Inflammatory macrophage treated with lipopolysaccharide for 1 hour (primary cell): ENCODE results near the gene IQCE.
"Not testable (repeated sequence)": the region's sequence is repeated elsewhere in the genome, so short reads cannot be mapped to it uniquely, and the experiment has no call there.

Experiments used
- DNase-seq, 2 donors: peaks; one replicate each; pipeline ENCODE4 v3.0.0-alpha.2; 2020 to 2022

IQCE gene

DNA sequence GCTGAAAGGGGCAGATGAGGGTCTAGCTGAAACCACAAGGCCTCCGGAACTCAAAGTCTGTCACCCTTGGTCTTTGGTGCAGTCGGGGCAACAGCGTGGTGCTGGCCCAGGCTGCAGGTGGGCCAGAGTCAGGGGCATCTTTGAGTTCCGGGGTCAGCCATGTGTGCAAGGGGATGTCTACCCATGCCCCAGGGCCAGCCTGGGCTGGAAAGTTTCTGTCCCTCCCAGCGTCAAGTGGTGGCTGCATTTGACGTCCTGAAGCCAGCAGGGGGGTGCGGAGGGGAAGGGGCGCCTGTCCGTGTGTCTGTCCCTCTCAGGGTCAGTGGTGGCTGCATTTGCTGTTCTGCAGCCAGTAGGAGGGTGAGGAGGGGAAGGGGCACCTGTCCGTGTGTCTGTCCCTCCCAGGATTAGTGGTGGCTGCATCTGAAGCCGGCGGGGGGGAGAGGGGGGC is 4.1 kb upstream of the IQCE start:
- DNase-seq: no peak

DNA sequence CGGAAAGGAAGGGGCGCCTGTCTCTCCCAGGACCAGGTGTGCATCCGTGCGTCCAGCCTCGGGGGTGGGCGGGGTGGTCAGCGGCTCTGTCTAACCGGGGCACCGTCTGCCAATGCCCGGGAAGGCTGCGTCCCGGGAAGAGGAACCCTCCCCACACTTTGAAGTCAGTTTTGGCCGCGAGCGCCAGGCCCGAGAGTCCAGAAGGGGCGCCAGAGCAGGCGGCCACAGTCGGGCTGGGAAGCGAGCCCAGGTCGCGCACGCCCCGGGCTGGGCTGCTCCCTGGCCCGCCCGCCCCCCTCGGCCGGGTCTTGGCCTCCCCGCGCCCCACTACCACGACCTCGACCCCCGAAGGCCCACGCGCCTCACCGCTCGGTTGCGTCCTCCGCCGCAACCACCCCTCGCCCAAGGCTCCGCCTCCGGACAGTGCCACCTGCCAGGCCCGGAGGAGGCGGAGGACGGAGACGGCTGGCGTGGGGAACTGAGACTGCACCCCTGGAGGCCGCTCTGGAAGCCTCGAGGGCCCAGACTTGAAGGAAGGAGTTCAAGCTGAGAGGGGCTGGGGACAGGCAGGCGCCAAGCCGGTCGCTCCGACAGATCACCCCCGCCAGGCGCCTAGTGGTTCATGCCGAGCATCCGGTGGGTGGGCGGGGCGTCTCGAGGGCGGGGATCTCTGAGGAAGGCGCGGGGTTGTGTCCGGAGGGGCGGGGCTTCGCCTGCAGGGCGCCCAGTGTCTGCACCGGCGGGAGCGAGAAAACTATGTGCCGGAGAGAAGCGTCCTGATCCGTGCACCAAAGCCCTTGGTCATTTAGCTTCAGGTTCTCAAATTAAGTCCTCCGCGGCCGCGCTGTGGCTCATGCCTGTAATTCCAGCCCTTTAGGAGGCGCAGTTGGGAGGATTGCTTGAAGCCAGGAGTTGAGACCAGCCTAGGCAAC is 3.4 kb upstream of the IQCE start, which contains the start of gene BRAT1:
Gene BRAT1 (minus strand): TSS at position 404 of the 932 bp plus-strand sequence. CDS start 1,093 bp downstream, outside the sequence.
- peak; percentile 82 to 92 for DNase-seq

DNA sequence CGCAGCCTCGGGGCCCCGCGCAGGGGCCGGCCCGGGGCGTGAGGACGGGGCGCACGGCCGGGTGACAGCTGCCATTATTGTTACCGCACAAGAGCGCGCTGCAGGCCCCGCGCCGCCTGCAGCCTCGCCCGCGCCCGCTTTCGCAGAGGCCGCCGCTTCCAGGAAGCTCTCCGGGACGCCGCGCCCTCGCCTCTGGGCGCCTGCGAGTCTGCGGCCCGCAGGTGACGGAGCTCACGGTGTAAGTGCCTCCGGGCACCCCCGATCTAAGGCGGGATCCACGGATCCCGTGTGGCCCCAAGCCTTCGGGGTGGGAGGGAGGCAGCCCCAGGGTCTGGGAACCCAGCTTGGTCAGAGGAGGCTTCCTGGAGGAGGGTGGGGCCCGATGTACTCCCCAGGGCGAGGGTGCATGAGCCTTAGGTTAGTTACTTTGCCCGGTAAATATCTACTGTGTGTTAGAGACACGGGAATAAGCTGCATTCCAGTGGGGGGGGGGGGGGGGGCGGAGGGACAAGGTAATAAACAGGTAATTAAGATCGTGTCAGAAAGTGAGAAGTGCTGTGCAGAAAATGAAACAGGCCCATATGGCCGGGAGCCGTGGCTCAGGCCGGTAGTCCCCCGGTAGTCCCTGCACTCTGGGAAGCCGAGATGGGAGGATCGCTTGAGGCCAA is 638 bp downstream of the IQCE start:
- DNase-seq: no peak

DNA sequence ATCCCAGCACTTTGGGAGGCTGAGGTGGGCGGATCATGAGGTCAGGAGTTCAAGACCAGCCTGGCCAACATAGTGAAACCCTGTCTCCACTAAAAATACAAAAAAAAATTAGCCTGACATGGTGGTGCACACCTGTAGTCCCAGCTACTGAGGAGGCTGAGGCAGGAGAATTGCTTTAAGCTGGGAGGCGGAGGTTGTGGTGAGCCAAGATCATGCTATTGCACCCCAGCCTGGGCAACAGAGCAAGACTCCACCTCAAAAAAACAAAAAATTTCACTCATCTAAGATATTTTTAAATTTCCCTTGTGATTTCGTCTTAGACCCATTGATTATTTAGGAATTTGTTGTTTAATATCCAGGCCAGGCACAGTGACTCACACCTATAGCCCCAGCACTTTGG is 5.2 kb downstream of the IQCE start:
- DNase-seq: not testable (repeated sequence)

DNA sequence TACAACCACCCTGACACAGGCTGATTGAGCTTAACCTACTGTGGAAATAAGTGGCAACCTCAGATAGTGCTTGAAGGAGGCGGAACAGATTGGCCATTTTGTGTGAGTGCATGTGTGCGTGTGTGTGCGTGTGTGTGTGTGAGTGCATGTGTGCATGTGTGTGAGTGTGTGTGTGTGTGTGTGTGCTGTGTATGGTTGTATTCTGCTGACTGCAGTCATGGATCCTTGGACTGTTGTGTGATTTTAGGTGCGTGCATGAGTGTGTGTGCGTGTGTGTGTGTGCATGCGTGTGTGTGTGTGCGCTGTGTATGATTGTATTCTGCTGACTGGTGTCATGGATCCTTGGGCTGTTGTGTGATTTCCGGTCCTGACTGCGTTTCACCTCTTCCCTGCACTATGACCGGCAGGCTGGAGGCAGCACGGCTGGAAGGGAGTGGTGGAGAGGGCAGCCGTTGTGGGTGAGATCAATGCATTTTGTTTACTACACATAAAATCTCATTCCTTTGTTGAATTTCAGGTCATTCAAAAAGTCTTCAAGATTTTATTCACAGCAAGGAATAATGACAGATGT is 6.3 kb downstream of the IQCE start:
- no peak for DNase-seq

DNA sequence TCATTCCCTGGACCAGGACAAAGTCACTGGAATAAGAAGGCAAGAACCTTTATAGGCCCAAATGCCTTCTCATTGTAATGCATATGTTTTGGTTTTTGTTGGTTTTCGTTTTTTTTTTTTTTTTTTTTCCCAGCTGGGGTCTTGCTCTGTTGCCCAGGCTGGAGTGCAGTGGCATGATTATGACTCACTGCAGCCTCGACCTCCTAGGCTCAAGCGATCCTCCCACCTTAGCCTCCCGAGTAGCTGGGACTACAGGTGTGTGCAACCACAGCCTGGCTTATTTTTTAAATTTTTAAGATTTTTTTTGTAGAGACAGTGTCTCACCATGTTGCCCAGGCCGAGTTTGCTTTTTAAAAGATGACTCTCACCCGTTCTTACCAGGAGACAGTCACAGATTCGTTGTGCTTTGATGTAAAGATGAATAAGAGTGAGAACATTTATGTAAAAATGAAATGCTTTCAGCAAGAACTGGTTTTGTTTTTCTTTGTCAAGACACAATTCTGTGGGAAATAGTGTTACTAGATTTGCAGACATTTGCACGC is 7.6 kb downstream of the IQCE start:
- no peak for DNase-seq

DNA sequence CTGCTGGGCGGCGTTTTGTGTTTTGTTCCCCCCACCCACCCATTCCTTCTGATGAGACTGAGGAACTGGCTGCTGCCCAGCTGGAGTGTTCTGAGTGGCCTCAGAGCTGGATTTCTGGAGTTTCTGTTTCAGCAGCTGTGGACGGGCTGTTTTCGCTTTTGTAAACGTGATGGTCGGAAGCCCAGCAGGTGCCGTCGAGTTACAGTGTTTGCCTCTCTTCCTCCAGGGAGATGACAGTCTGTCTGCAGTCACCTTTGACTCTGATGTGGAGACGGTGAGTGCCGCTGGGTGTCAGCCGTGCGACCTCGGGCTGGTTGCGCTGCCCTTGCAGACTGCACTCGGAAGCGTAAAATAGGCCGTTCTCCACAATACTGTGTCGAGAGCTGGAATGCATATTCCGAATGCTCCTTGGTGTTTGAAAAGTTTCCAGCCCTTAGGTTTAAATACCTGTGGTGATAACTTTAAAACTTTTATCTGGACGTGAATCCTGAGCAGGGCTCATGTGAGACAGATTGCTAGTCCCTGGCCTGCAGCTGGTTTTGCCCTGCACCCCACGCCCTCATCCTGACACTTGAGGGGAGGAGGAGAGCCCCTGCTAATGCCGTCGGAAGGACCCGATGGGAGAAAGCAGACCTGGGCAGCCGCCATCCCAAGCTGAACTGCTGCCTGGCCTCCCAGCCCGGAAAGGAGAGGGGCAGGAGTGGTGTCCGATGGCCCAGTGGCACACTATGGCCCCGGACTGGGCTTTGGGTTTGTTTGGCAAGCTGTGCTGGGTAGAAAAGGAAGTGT is 8.3 kb downstream of the IQCE start:
- DNase-seq: no peak

DNA sequence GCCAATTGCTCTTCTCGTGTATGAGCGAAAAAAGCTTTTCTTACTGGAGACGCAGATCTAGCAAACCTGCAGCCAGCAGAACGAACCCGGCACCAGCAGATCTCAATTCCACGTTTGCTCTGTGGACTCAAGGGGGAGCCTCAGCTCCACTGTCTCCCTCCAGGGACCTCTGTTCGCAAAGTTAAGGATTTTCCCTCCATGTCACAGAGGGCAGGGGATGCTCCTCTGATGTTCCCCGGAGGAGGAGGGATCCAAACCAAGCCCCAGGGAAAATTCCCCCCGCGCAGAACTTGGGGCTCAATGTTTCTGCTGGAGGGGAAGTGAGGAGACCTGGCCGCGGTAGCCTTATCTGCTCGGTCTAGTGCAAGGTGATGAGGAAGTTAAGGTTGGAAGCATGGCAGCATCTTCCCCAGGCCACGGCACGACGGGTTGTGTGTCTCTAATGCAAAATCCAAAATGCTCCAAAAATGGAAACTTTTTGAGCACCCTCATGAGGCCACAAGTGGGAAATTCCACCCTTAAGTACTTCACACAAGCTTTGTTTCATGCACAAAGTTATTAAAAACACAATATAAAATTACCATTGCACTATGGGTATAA is 9.0 kb downstream of the IQCE start:
- peak in 1 of 2 donors; percentile 35 for DNase-seq

DNA sequence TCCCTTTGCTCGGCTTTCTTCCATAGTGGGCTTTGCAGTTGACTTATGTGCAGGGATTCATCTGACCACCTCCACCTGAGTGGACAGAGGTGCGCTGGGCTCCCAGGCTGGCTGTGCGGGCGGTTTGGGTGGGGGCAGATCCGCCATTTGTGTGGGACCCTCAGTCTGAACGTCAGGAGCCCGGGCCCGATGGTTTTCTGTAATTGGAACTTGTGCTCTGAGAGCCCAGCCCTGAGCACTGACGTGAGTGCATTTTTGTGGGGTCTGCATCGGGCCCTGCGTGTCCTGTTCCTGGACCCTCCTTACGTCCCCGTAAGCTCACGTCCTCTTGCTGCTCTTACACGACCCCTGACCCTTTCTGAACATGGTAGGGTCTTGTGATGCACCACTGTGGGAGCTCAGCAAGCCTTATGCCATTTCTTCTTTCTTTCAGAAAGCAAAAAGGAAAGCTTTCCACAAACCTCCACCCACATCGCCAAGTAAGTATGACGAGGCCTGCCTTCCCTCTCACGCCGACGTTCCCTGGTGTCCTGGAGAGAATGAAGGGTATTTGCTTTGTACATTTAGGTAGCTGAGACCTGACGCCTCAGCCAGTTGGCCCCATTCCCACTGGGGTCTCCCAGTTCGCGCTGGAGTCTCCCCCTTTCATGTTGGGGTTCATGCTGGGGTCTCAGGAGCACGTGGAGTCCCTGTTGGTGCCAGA is 9.9 kb downstream of the IQCE start:
- no peak for DNase-seq

DNA sequence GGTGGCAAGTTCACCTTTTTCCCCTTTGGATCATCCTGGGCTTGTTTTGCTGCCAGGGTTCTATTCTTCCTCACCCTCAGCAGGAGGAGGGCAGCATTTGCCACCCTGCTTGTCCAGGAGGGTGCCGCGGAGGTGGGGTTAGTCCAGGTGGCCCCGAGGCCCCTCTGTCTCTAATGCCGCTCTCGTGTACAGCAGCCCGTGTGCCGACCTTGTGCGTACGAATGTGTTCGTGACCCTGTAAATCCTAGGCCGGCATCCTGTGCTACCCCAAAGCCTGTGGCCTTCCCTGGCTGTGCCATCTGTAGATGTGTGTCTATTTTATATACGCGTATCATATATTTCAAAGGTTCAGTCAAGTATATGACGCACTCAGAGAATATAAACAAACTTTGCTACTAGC is 10.6 kb downstream of the IQCE start:
- no peak for DNase-seq

DNA sequence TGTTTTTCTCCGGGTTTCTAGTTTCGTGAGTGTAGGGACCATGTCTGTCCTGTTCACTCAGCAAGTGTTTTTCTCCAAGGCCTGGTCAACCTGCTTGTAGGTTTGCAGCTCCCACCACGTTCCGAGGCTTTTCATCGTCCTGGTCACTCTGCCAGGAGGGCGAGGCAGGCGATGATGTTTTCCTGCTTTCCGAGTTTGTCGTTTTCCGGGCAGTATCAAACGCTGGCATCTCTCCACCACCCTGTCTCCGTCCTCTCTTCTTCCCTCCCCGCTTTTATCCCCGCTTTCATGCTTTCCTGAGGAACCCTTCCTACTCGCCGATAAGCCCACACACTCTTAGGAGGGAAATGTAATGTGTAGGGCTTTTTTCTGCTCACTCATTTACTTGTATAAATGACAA is 11.2 kb downstream of the IQCE start:
- DNase-seq: no peak

DNA sequence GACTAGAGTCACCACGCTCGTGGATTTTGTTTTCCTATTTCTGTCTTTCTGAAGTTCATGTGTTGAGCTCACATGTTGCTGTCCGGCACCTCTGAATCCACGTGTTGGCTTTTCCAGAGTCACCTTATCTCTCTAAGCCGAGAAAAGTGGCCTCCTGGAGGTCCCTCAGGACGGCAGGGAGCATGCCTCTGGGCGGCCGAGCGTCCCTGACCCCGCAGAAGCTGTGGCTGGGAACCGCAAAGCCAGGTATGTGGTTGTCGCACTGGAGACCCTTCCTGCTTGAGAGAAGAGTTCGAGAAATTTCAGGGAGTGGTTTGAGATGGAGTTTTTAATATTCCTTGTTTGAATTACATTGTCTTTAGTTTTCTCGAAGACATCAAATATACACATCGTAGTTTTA is 12.6 kb downstream of the IQCE start:
- no peak for DNase-seq

DNA sequence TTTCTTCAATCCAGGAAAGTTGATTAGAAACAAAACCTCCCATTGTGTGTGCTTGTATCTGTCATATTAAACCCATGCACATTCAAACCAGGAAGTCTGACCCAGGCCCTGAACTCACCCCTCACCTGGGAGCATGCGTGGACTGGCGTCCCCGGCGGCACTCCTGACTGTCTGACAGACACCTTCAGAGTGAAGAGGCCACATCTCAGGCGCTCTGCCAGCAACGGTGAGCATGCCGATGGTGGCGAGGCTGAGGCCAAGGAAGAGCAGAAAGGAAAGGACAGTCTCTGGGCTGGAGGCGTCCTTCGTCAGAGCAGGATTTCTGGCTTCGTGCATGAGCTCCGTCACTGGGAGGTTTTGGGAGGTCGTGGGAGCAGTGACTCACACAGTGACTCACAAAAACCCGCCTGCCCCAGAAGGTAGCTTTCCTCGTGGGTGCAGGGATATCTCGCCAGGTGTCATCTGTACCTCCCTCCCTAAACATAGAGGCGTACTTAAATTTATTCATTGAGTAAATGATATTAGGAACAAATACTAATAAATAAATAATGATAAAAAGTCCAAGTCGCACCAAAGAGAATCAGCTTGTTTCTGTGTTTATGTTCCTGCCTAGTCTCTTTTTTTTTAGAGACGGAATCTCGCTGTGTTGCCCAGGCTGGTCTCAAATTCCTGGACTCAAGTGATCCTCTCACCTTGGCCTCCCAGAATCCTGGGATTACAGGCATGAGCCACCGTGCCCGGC is 13.5 kb downstream of the IQCE start:
- no peak for DNase-seq

DNA sequence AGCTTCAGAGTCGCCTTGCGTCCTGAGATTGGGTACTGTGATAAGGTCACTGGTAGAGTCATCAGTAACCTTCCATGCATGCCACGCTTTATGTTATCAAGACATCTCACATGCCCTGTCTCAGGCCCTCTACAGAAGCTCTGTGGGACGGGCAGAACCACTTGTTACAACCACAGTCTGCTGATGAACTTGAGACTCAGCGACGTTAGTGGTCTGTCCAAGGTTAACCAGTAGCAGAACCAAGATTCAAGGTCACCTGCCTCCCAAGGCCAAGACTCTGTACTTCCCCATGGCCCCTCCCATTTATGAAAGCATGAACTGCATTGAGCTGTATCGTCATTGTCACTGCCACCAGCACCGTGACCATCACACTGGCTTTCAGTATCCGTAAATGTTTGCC is 15.0 kb downstream of the IQCE start:
- no peak for DNase-seq

DNA sequence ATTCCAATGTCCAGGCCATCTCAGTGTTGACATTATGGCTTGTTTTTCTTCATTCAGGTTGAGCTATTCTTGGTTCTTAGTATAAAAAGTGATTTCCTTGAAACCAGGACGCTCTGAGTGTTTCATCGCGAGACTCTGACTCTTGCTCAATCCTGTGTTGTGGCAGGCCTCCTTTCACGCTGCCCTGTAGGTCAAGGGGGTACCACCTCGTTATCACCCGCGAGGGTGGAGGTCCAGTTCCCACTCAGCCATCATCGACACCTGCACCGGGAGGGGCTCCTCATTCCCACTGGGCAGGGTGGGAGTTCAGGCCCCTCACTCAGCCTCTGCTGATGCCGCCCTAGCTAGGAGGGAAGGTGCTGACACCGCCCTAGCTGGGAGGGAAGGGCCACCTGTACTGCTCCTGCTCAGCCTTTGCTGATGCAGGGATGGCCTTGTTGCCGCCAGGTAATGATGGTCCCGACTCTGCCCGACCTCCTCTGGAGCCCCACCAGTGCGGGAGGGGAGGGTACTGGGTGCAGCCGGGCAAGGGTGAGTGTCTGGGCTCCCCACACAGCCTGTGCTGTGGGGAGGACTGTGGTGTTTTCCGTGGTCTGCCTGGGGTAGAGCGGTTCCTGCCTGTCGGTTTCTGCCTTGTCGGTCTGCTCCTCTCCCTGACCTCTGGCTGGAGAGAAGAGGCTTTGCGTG is 16.4 kb downstream of the IQCE start:
- no peak for DNase-seq

DNA sequence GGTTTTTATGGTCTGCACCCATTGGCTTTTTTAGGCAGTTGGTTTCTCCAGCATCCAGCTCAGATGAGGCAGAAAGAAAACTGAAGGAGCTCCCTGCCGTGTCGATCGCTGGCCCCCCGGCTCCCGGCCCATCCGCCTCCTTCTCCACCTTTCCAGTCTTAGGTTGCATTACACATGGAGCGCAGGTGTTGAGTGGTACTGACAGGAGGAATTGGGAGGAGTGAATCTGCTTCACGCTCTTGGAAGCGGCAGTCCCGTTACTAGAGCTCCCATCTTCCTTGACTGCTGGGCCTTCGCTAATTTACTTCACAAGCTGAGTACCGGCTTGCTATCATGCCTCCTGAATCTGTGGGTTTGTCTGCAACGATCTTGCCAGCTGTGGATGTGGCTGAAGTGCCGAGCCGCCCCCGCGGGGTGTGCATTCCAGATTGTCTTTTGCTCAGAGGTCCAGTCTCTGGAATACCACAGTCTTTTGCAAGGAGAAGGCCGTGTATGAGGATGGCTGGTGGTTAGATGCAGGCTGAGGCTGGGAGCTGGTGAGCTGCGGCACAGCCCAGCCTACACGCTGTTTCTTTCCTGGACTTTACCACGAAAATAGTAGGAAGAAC is 17.1 kb downstream of the IQCE start:
- no peak for DNase-seq

DNA sequence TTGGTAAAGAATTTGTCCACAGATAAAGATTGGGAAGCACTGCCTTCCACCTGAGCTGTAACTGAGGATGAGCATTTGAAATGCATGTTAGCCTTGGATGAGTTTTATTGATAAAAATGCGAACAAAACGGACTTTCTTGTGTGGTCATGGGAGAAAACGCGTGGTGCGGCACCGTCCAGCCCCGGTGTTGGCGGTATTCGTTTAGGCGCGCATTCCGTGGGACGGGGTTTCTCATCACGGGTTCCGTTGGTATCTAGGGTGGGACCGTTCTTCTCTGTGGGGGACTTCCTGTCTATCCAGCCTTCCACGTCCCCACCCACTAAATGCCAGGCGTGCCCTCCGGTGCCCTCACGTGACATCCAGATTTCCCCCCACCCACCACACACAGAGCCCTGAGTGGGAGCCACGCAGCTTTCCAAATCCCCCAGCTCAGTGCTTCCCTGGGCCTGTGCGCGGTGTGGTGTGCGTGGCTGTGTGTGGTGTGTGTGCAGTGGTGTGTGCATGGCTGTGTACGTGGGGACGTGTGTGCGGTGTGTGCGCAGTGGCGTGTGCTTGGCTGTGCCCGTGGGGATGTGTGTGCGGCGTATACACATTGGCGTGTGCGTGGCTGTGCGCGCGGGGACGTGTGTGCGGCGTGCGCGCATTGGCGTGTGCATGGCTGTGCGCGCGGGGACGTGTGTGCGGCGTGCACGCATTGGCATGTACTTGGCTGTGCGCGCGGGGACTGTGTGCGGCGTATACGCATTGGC is 18.1 kb downstream of the IQCE start:
- no peak for DNase-seq

DNA sequence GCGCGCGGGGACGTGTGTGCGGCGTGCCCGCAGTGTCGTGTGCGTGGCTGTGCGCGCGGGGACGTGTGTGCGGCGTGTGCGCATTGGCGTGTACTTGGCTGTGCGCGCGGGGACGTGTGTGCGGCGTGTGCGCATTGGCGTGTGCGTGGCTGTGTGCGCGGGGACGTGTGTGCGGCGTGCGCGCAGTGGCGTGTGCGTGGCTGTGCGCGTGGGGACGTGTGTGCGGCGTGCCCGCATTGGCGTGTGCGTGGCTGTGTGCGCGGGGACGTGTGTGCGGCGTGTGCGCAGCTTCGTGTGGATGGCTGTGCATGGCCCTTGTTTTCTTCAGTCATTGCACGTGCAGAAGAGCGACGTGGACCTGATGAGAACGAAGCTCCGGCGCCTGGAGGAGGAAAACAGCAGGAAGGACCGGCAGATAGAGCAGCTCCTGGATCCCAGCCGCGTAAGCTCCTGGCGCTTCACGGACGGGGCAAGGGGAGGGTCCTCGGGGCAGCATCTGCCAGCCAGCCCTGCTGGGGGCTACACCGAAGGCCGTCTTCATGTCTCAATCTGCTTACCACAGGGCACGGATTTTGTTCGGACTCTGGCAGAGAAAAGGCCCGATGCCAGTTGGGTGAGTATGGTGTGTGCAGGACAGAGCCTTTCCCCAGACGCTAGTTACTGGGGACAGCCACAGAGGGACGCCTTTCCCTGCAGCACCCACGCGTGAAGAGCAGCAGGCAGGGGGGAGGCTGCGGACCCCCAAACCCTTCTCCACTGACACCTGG is 19.3 kb downstream of the IQCE start:
- no peak for DNase-seq
